Loucy (cell line): ENCODE data around the gene CNDP2.

Experiments used
- H2AFZ ChIP-seq: fragments of 200-600 bp; sonication (generic); 2 replicates; pipeline ENCODE4 v1.6.0; 2016; ENCODE audit warnings: antibody characterized with exemption, mild to moderate bottlenecking, low read length, moderate library complexity
- H3F3A ChIP-seq: fragments of 200-600 bp; 2 replicates; pipeline ENCODE4 v1.6.0; 2016; ENCODE audit warnings: antibody characterized with exemption, low read depth, mild to moderate bottlenecking
- H3K27me3 ChIP-seq: fragments of 200-600 bp; sonication (generic); 2 replicates; pipeline ENCODE4 v1.6.1; 2014; ENCODE audit warnings: low read length, mild to moderate bottlenecking; ENCODE audit not compliant: insufficient read depth, poor library complexity, severe bottlenecking
- H3K36me3 ChIP-seq: fragments of 200-600 bp; sonication (generic); 2 replicates; pipeline ENCODE4 v1.6.1; 2016; ENCODE audit warnings: low read length; ENCODE audit not compliant: insufficient read depth
- H3K4me1 ChIP-seq: fragments of 200-600 bp; sonication (generic); 2 replicates; pipeline ENCODE4 v1.5.1; 2014; ENCODE audit warnings: low read length, mild to moderate bottlenecking; ENCODE audit not compliant: insufficient read depth, poor library complexity, severe bottlenecking
- H3K4me2 ChIP-seq: fragments of 200-600 bp; sonication (generic); 2 replicates; pipeline ENCODE4 v1.6.0; 2014; ENCODE audit warnings: antibody characterized with exemption, low read length, low read depth, mild to moderate bottlenecking; ENCODE audit not compliant: poor library complexity, severe bottlenecking
- H3K4me3 ChIP-seq: fragments of 200-600 bp; sonication (generic); 2 replicates; pipeline ENCODE4 v1.5.1; 2014; ENCODE audit warnings: low read length, mild to moderate bottlenecking, mixed read lengths; ENCODE audit not compliant: poor library complexity, severe bottlenecking
- H3K79me2 ChIP-seq: fragments of 200-600 bp; sonication (generic); 2 replicates; pipeline ENCODE4 v1.6.1; 2014; ENCODE audit warnings: low read length; ENCODE audit not compliant: insufficient read depth
- H3K9ac ChIP-seq: fragments of 200-600 bp; sonication (generic); 2 replicates; pipeline ENCODE4 v1.6.0; 2014; ENCODE audit warnings: mild to moderate bottlenecking, low read depth, low read length, moderate library complexity; ENCODE audit not compliant: poor library complexity, severe bottlenecking
- H3K9me2 ChIP-seq: fragments of 200-600 bp; sonication (generic); replicated peaks from 2 replicates; pipeline ENCODE4 v1.6.1; 2016; ENCODE audit warnings: low read depth, low read length, mixed read lengths
- H3K9me3 ChIP-seq: fragments of 200-600 bp; sonication (generic); 2 replicates; pipeline ENCODE4 v1.6.1; 2014; ENCODE audit warnings: mild to moderate bottlenecking, antibody characterized with exemption, low read length, low read depth; ENCODE audit not compliant: insufficient read depth
- H4K20me1 ChIP-seq: fragments of 200-600 bp; sonication (generic); 2 replicates; pipeline ENCODE4 v1.6.0; 2014; ENCODE audit warnings: antibody characterized with exemption, low read length, mild to moderate bottlenecking; ENCODE audit not compliant: insufficient read depth, poor library complexity, severe bottlenecking
- CTCF ChIP-seq: fragments of 200-600 bp; sonication (generic); conservative IDR thresholded peaks from 2 replicates; pipeline ENCODE4 v1.5.1; 2014; ENCODE audit warnings: mild to moderate bottlenecking, antibody characterized with exemption, low read length
- EZH2phosphoT487 ChIP-seq: fragments of 200-600 bp; IDR thresholded peaks from 2 replicates; pipeline ENCODE4 v1.6.1; 2018; ENCODE audit warnings: antibody characterized with exemption, mild to moderate bottlenecking, moderate library complexity, borderline replicate concordance

CNDP2 gene

GRCh38 chr18:74556126-74556525 is 60.0 kb downstream of the CNDP2 start:
- no peaks in the 10 kb centered on the region for H3F3A ChIP-seq
- no peaks in the 10 kb centered on the region for H3K4me1 ChIP-seq
- H2AFZ ChIP-seq = no peak overlapping the region
- no peaks in the 10 kb centered on the region for H3K9me3 ChIP-seq
- no peaks in the 10 kb centered on the region for H3K36me3 ChIP-seq
- no peaks in the 10 kb centered on the region for H3K27me3 ChIP-seq
- no peak overlapping the region for H3K9ac ChIP-seq
- H3K4me3 ChIP-seq = no peak overlapping the region
- H3K4me2 ChIP-seq = no peak overlapping the region
- no peaks in the 10 kb centered on the region for H4K20me1 ChIP-seq
- H3K9me2 ChIP-seq = no peaks in the 10 kb centered on the region
- no peaks in the 10 kb centered on the region for H3K79me2 ChIP-seq
- no peak for TF ChIP-seq EZH2phosphoT487
- TF ChIP-seq CTCF = no peak

DNA sequence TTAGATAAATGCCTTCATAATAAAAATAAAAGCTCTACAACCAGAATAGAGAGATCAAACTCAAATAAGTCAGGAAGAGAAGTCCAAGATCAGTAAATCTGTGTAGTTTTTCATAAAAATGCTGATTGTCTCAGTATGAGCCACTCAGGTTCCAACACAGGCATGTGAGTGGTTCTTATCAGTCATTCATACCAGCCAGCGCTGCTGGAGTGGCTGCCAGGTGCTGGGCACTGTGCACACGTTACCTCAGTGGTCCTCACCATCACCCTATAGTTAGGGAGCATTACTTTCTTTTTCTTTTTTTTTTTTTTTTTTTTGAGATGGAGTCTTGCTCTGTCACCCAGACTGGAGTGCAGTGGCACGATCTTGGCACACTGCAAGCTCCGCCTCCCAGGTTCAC is 61.9 kb downstream of the CNDP2 start:
- TF ChIP-seq EZH2phosphoT487 = no peak
- no peak for TF ChIP-seq CTCF
- Histone ChIP-seq H3K9me2 (no peaks in the 10 kb centered on the region), H4K20me1 (no peaks in the 10 kb centered on the region), H3F3A (no peaks in the 10 kb centered on the region), H3K9ac (no peak overlapping the region), H3K79me2 (no peaks in the 10 kb centered on the region), H2AFZ (no peak overlapping the region), H3K36me3 (no peaks in the 10 kb centered on the region), H3K4me3 (no peak overlapping the region), H3K9me3 (no peaks in the 10 kb centered on the region), H3K4me2 (no peak overlapping the region), H3K4me1 (no peaks in the 10 kb centered on the region), H3K27me3 (peaks cover 8% of the 10 kb centered on the region)

DNA sequence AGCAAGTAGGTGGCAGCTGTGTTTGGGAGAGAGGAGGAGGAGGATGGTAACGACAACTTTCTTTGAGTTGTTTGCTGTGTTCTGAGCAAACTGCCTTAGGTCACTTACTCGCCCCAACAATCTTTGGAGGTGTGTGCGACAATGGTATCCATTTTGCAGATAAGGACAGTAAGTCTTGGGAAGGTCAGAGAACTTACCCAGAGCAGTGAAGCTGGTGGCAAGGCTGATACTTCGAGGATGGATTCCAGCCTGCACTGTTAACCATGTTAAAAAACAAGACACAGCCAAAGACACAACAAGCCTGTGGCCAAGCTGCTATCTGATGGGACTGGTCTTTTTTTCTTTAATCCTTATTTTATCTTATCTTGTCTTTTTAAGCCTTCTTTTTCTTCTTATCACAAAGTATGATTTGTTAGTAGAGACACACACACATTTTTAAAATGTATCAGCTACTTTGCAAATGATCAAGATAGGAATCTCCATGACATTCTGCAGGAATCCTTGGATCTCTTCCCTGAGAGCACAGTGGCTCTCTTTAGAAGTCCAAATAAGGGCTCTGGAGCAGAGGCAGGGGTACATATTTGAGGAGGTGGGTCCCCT is 66.1 kb downstream of the CNDP2 start:
- TF ChIP-seq EZH2phosphoT487 (no peak), CTCF (no peak)
- no peak overlapping the region for H3K4me2 ChIP-seq
- no peaks in the 10 kb centered on the region for H3K9me3 ChIP-seq
- no peaks in the 10 kb centered on the region for H3F3A ChIP-seq
- no peak overlapping the region for H3K4me3 ChIP-seq
- H3K9me2 ChIP-seq = no peaks in the 10 kb centered on the region
- H3K79me2 ChIP-seq = no peaks in the 10 kb centered on the region
- H4K20me1 ChIP-seq = no peaks in the 10 kb centered on the region
- H3K9ac ChIP-seq = no peak overlapping the region
- peaks cover 21% of the 10 kb centered on the region for H3K27me3 ChIP-seq
- H3K36me3 ChIP-seq = no peaks in the 10 kb centered on the region
- H3K4me1 ChIP-seq = no peaks in the 10 kb centered on the region
- H2AFZ ChIP-seq = no peak overlapping the region
